SK-N-MC (cell line): ENCODE results near the gene SP6.

Experiments used
- EZH2 ChIP-seq: fragments of 200-600 bp; sonication (generic); IDR thresholded peaks from one replicate; pipeline ENCODE4 v1.6.1; 2017; ENCODE audit warnings: antibody characterized with exemption
- FOXP2 ChIP-seq: optimal IDR thresholded peaks from 2 replicates; pipeline ENCODE3; 2011; ENCODE audit warnings: mild to moderate bottlenecking, moderate library complexity; ENCODE audit not compliant: insufficient read depth; ENCODE audit errors: extremely low read length, control extremely low read depth
- POLR2AphosphoS5 ChIP-seq: IDR thresholded peaks from 2 replicates; pipeline ENCODE4 v1.6.1; 2012; ENCODE audit warnings: mild to moderate bottlenecking, low read depth, low read length, borderline replicate concordance

- no peak for TF ChIP-seq FOXP2
- TF ChIP-seq POLR2AphosphoS5 = no peak
- TF ChIP-seq EZH2 = no peak
Measured at GRCh38 chr17:47823519-47823918, 27.4 kb downstream of the SP6 start.
